NCI-H2196 treated with DMSO at 0.1 percent for 48 hours (cell line): ENCODE measurements around the gene TENM4.
"Not testable (repeated sequence)": the region's sequence is repeated elsewhere in the genome, so short reads cannot be mapped to it uniquely, and the experiment has no call there.

ENCODE experiments used
- DNase-seq: peaks from one replicate; lab custom pipeline; 2025; ENCODE audit not compliant: unreplicated experiment; lab: John Stamatoyannopoulos, UW

Gene TENM4

GRCh38 chr11:79258576-79258975 lies 182.3 kb downstream of the TENM4 start:
- DNase-seq: no peak

GRCh38 chr11:79255965-79256364 lies 184.9 kb downstream of the TENM4 start:
- no peak for DNase-seq

GRCh38 chr11:79253280-79253679 lies 187.6 kb downstream of the TENM4 start:
- DNase-seq: no peak

GRCh38 chr11:79249295-79249993 lies 191.4 kb downstream of the TENM4 start:
- DNase-seq: no peak

GRCh38 chr11:79244798-79245197 lies 196.0 kb downstream of the TENM4 start:
- no peak for DNase-seq

- DNase-seq: no peak
Observed at GRCh38 chr11:79244241-79244772, 196.5 kb downstream of the TENM4 start.

GRCh38 chr11:79243422-79244210 lies 197.2 kb downstream of the TENM4 start:
- DNase-seq: no peak

- DNase-seq: no peak
Observed at GRCh38 chr11:79242616-79243015, 198.2 kb downstream of the TENM4 start.

- DNase-seq: no peak
Observed at GRCh38 chr11:79241852-79242241, 199.0 kb downstream of the TENM4 start.

GRCh38 chr11:79241205-79241851 lies 199.5 kb downstream of the TENM4 start:
- no peak for DNase-seq

- DNase-seq: no peak
Observed at GRCh38 chr11:79237703-79238102, 203.1 kb downstream of the TENM4 start.

GRCh38 chr11:79237091-79237490 lies 203.7 kb downstream of the TENM4 start:
- no peak for DNase-seq

GRCh38 chr11:79236541-79236971 lies 204.3 kb downstream of the TENM4 start:
- no peak for DNase-seq

GRCh38 chr11:79235696-79236095 lies 205.1 kb downstream of the TENM4 start:
- DNase-seq: no peak

- DNase-seq: no peak
Observed at GRCh38 chr11:79232346-79232745, 208.5 kb downstream of the TENM4 start.

- DNase-seq: no peak
Observed at GRCh38 chr11:79229047-79229446, 211.8 kb downstream of the TENM4 start.

- no peak for DNase-seq
Observed at GRCh38 chr11:79227767-79228755, 212.8 kb downstream of the TENM4 start.

GRCh38 chr11:79227308-79227707 lies 213.5 kb downstream of the TENM4 start:
- DNase-seq: no peak

- DNase-seq: no peak
Observed at GRCh38 chr11:79226126-79226525, 214.7 kb downstream of the TENM4 start.

GRCh38 chr11:79222163-79222562 lies 218.7 kb downstream of the TENM4 start:
- not testable (repeated sequence) for DNase-seq
